K562 (cell line): ENCODE results near the gene ESCO1. TPM values are rescaled to one million over a fixed set of nuclear protein-coding genes. Genes with fewer than 3 reads are reported as not detected.

Source experiments
- ATAC-seq: fragments of 200-7000 bp; cut with Tn5 transposase; 3 replicates; pipeline ENCODE4 v1.9.1; 2020; ENCODE audit warnings: moderate library complexity
- BruUV-seq: library from RNA; stranded (reverse); fragments of 400-500 nt; replicated peaks from 2 replicates; lab custom pipeline; 2021; lab: Mats Ljungman, UMichigan
- CTCF ChIA-PET: fragments of 300-600 bp; formaldehyde crosslinking; extraction: SDS; loops from one replicate; lab custom pipeline; 2021; ENCODE audit warnings: low intra/inter-chr PET ratio; lab: Yijun Ruan, JAX
- POLR2A ChIA-PET: fragments of 300-600, 350-650 bp; sonication (Branson Sonifier 250); formaldehyde crosslinking; extraction: SDS; loops from one replicate; lab custom pipeline; 2021; ENCODE audit warnings: antibody characterized with exemption, inconsistent platforms; lab: Yijun Ruan, JAX
- DNase-seq, 4 experiments: peaks; one replicate each; pipeline versions ENCODE4 v3.0.0 to v3.0.0-alpha.2; 2011 to 2018; ENCODE audit warnings: low spot score in 3 of 4, mixed read lengths in 3 of 4; ENCODE audit errors: extremely low read depth in 1 of 4
- FAIRE-seq: peaks from 2 replicates; lab custom pipeline; 2011; peaks lifted over from hg19 to GRCh38; lab: Jason Lieb, UNC
- H2AFZ ChIP-seq: 2 replicates; pipeline ENCODE4 v1.6.0; 2011; ENCODE audit warnings: low read depth, low read length, control low read depth, inconsistent platforms
- H3K27ac ChIP-seq: fragments of 200-600 bp; 3 replicates; pipeline ENCODE4 v1.8.0; 2011; ENCODE audit warnings: low read depth, mild to moderate bottlenecking, control low read depth, inconsistent platforms, low read length, moderate library complexity, mixed read lengths; ENCODE audit errors: extremely low read depth
- H3K27me3 ChIP-seq, 2 experiments: fragments of 300-600 bp in 1 of 2; 2 replicates in 1 of 2; 3 replicates in 1 of 2; pipeline versions ENCODE4 v1.6.0 to v1.8.0; 2011; ENCODE audit warnings: inconsistent platforms in 2 of 2, low read length in 2 of 2, mild to moderate bottlenecking in 1 of 2, mixed read lengths in 1 of 2, moderate library complexity in 1 of 2; ENCODE audit not compliant: control insufficient read depth in 2 of 2, insufficient read depth in 2 of 2
- H3K36me3 ChIP-seq: fragments of 300-600 bp; 3 replicates; pipeline ENCODE4 v1.8.0; 2011; ENCODE audit warnings: mild to moderate bottlenecking, low read length, inconsistent platforms; ENCODE audit not compliant: control insufficient read depth, insufficient read depth
- H3K4me1 ChIP-seq, 2 experiments: fragments of 200-600 bp in 1 of 2; replicated peaks in 1 of 2; 2 replicates in 1 of 2; 3 replicates in 1 of 2; pipeline versions ENCODE4 v1.5.1 to v1.8.0; 2011; ENCODE audit warnings: inconsistent platforms in 2 of 2, low read length in 2 of 2, mild to moderate bottlenecking in 1 of 2, mixed read lengths in 1 of 2, moderate library complexity in 1 of 2; ENCODE audit not compliant: control insufficient read depth in 2 of 2, insufficient read depth in 2 of 2
- H3K4me2 ChIP-seq: 2 replicates; pipeline ENCODE4 v1.6.1; 2011; ENCODE audit warnings: low read length, control low read depth, inconsistent platforms, mixed read lengths; ENCODE audit not compliant: insufficient read depth
- H3K4me3 ChIP-seq: fragments of 200-600 bp; sonication (generic), shearing (Covaris generic); 2 replicates; pipeline ENCODE4 v1.5.1; 2016; ENCODE audit warnings: control low read depth, inconsistent platforms
- H3K79me2 ChIP-seq: fragments of 200-600 bp; 3 replicates; pipeline ENCODE4 v1.8.0; 2011; ENCODE audit warnings: low read length, inconsistent platforms; ENCODE audit not compliant: control insufficient read depth, insufficient read depth
- H3K9ac ChIP-seq, 2 experiments: 2 replicates each; pipeline versions ENCODE4 v1.6.0 to v1.6.1; 2011; ENCODE audit warnings: low read depth in 2 of 2, low read length in 2 of 2, control low read depth in 1 of 2, inconsistent platforms in 1 of 2, mild to moderate bottlenecking in 1 of 2, mixed read lengths in 1 of 2; ENCODE audit not compliant: insufficient read depth in 1 of 2
- H3K9me1 ChIP-seq: one replicate; pipeline ENCODE4 v1.6.0; 2011; ENCODE audit warnings: inconsistent platforms, mild to moderate bottlenecking, low read length, moderate library complexity; ENCODE audit not compliant: control insufficient read depth, insufficient read depth
- H3K9me3 ChIP-seq: replicated peaks from 2 replicates; pipeline ENCODE4 v1.5.1; 2011; ENCODE audit warnings: low read depth, low read length, inconsistent platforms; ENCODE audit not compliant: control insufficient read depth, insufficient read depth
- H4K20me1 ChIP-seq: replicated peaks from 2 replicates; pipeline ENCODE4 v1.6.1; 2011; ENCODE audit warnings: low read length, inconsistent platforms, mixed read lengths; ENCODE audit not compliant: control insufficient read depth, insufficient read depth
- CEBPB ChIP-seq: fragments of 450-650 bp; IDR thresholded peaks from 2 replicates; pipeline ENCODE4 v1.6.1; 2016; ENCODE audit warnings: missing genetic modification characterization, missing compliant biosample characterization
- IFI16 ChIP-seq: fragments of 250-450 bp; sonication (Bioruptor Pico); IDR thresholded peaks from 2 replicates; pipeline ENCODE4 v2.1.2; 2022; ENCODE audit warnings: mild to moderate bottlenecking, inconsistent platforms
- PRPF4 ChIP-seq: fragments of 200-400 bp; formaldehyde crosslinking; IDR thresholded peaks from one replicate; pipeline ENCODE4 v1.6.1; 2017; ENCODE audit warnings: low read length, low read depth, mild to moderate bottlenecking; ENCODE audit not compliant: insufficient read depth, poor library complexity, severe bottlenecking
- RBM15 ChIP-seq: fragments of 200-400 bp; formaldehyde crosslinking; IDR thresholded peaks from 2 replicates; pipeline ENCODE4 v1.6.1; 2018; ENCODE audit warnings: mild to moderate bottlenecking, low read length, moderate library complexity; ENCODE audit not compliant: insufficient read depth
- RUNX1 ChIP-seq: sonication (generic); IDR thresholded peaks from 2 replicates; pipeline ENCODE4 v1.6.1; 2016; ENCODE audit warnings: antibody characterized with exemption, low read depth
- SNIP1 ChIP-seq: fragments of 450-650 bp; IDR thresholded peaks from 2 replicates; pipeline ENCODE4 v1.7.1; 2017; ENCODE audit warnings: low read depth, mild to moderate bottlenecking
- ZBTB26 ChIP-seq: fragments of 450-650 bp; formaldehyde crosslinking; IDR thresholded peaks from 2 replicates; pipeline ENCODE4 v1.4.0; 2022; ENCODE audit warnings: missing genetic modification characterization
- ZNF217 ChIP-seq: sonication (generic); formaldehyde crosslinking; IDR thresholded peaks from 2 replicates; pipeline ENCODE4 v1.8.0; 2022; ENCODE audit warnings: mild to moderate bottlenecking, missing genetic modification reagents
- ZNF586 ChIP-seq: fragments of 450-650 bp; formaldehyde crosslinking; conservative IDR thresholded peaks from 2 replicates; pipeline ENCODE4 v1.4.0; 2020; ENCODE audit warnings: mild to moderate bottlenecking, moderate library complexity
- WGBS: fragments of 100-300 bp; shearing (Covaris generic); methylation state at CpG from one replicate; pipeline ENCODE4 v1.1.6; 2016; ENCODE audit warnings: low coverage, mixed read lengths; ENCODE audit not compliant: insufficient coverage; ENCODE audit errors: missing lambda C conversion rate; 5-methylcytosine and 5-hydroxymethylcytosine counted together
- in situ Hi-C: fragments of 300-500 bp; cut with MboI; formaldehyde crosslinking; loops from 4 replicates; pipeline ENCODE4 v1.15.0; 2018; ENCODE audit warnings: inconsistent platforms, mixed read lengths
- intact Hi-C: fragments of 100-400 bp; cut with micrococcal nuclease; formaldehyde crosslinking; loops from 2 replicates; pipeline ENCODE4 v1.14.2; 2022
- polyA plus RNA-seq, 8 experiments: library from polyadenylated mRNA; depleted of rRNA in 4 of 8; stranded (reverse) in 5 of 8; unstranded in 3 of 8; fragments of >200 nt; fragmentation: Nextera tagmentation in 2 of 8; fragmentation: Illumina TruSeq in 1 of 8; extraction: Ambion mirVana in 2 of 8; extraction: Trizol in 1 of 8; gene quantifications; 2 replicates each; pipeline versions ENCODE4 v1.2.1 to v1.2.3, GENCODE V29; 2011 to 2014; ENCODE audit warnings: inconsistent platforms in 1 of 8, missing spikeins in 1 of 8
- total RNA-seq, 7 experiments: library from RNA; depleted of rRNA in 6 of 7; stranded (reverse); fragments of >200 nt in 6 of 7; fragmentation: Illumina TruSeq in 2 of 7; extraction: Trizol in 2 of 7; gene quantifications; 2 replicates each; pipeline versions ENCODE4 v1.2.1 to v1.2.3, GENCODE V29; 2011 to 2021; ENCODE audit warnings: low replicate concordance in 1 of 7
- TF ChIP-seq, protein P1 (sequence below): fragments of 450-650 bp; IDR thresholded peaks from 2 replicates; pipeline ENCODE4 v1.6.1; 2017; ENCODE audit warnings: antibody characterized with exemption

The ESCO1 gene
- total and polyA plus RNA-seq, 9 of the 15 experiments (the other 6 are each of a cell fraction or from before 2014, with no cell fraction given), result 15.0 to 31.3 (median 19.6) TPM

- Histone ChIP-seq H3K9ac (no peak overlapping the region), H3K36me3 (no peaks in the 10 kb centered on the region), H3K9me3 (no peaks in the 10 kb centered on the region), H3K4me2 (no peak overlapping the region), H3K4me1 (peaks cover 0 to 6% of the 10 kb centered on the region in 2 experiments; a peak in 2 of 5 replicates), H3K9me1 (no peaks in the 10 kb centered on the region), H4K20me1 (no peaks in the 10 kb centered on the region), H3K79me2 (no peaks in the 10 kb centered on the region), H3K4me3 (no peak overlapping the region), H3K27me3 (peaks cover 48 to 54% of the 10 kb centered on the region in 2 experiments), H2AFZ (no peak overlapping the region), H3K27ac (no peak overlapping the region)
- no peak for TF ChIP-seq ZNF586 (CRISPR knock-in tag)
- TF ChIP-seq ZBTB26 (CRISPR knock-in tag), result no peak
- TF ChIP-seq IFI16, result no peak
- TF ChIP-seq CEBPB, result no peak
- no peak for TF ChIP-seq PRPF4
- TF ChIP-seq, protein P1, sequence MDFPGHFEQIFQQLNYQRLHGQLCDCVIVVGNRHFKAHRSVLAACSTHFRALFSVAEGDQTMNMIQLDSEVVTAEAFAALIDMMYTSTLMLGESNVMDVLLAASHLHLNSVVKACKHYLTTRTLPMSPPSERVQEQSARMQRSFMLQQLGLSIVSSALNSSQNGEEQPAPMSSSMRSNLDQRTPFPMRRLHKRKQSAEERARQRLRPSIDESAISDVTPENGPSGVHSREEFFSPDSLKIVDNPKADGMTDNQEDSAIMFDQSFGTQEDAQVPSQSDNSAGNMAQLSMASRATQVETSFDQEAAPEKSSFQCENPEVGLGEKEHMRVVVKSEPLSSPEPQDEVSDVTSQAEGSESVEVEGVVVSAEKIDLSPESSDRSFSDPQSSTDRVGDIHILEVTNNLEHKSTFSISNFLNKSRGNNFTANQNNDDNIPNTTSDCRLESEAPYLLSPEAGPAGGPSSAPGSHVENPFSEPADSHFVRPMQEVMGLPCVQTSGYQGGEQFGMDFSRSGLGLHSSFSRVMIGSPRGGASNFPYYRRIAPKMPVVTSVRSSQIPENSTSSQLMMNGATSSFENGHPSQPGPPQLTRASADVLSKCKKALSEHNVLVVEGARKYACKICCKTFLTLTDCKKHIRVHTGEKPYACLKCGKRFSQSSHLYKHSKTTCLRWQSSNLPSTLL, result no peak
- TF ChIP-seq RBM15, result no peak
- no peak for TF ChIP-seq RUNX1
- TF ChIP-seq SNIP1, result no peak
- no peak for TF ChIP-seq ZNF217 (CRISPR knock-in tag)
- POLR2A ChIA-PET, result interaction anchor here (1.3 kb wide), 1 partner anchor 10 kb away, joined by 4 read pairs; no protein-coding TSS in a partner anchor
- intact Hi-C loops (loop anchor here (10.0 kb wide), 1 partner anchor 248 kb away; the partner anchor contains the start of gene MIB1), in situ Hi-C loops (no loop called here)
- WGBS, result 2% methylated on average over 12 of the region's 12 CpGs
- no TSS peak for BruUV-seq
- DNase-seq (no peak), FAIRE-seq (no peak), ATAC-seq (no peak)
- CTCF ChIA-PET, result no interaction called here
Measured at GRCh38 chr18:21496277-21496835, 104.1 kb downstream of the ESCO1 start.
